Endothelial cell of umbilical vein (primary cell): ENCODE measurements around the gene PPP2CA.
"Not testable (repeated sequence)": the region's sequence is repeated elsewhere in the genome, so short reads cannot be mapped to it uniquely, and the experiment has no call there.

ENCODE experiments used
- EZH2 ChIP-seq: IDR thresholded peaks from 2 replicates; pipeline ENCODE4 v1.6.1; 2012; ENCODE audit warnings: borderline replicate concordance, low read depth, mild to moderate bottlenecking, moderate library complexity, low read length, inconsistent platforms; ENCODE audit not compliant: severe bottlenecking
- GATA2 ChIP-seq: IDR thresholded peaks from 2 replicates; pipeline ENCODE4 v1.7.0; 2011; ENCODE audit warnings: low read depth, mild to moderate bottlenecking, moderate library complexity, mixed read lengths, low read length; ENCODE audit not compliant: insufficient read length, insufficient read depth
- JUN ChIP-seq: IDR thresholded peaks from 2 replicates; pipeline ENCODE4 v1.6.1; 2011; ENCODE audit warnings: borderline replicate concordance, low read depth; ENCODE audit not compliant: insufficient read length, insufficient read depth
- MAX ChIP-seq: IDR thresholded peaks from 2 replicates; pipeline ENCODE4 v1.6.1; 2011; ENCODE audit not compliant: insufficient read depth, insufficient read length
- MYC ChIP-seq: IDR thresholded peaks from one replicate; pipeline ENCODE4 v1.6.1; 2011; ENCODE audit warnings: mild to moderate bottlenecking, low read depth, low read length
- POLR2A ChIP-seq: IDR thresholded peaks from 2 replicates; pipeline ENCODE4 v1.6.1; 2012; ENCODE audit warnings: low read depth, mild to moderate bottlenecking, control low read depth, low read length
- POLR2AphosphoS5 ChIP-seq: IDR thresholded peaks from 2 replicates; pipeline ENCODE4 v1.6.1; 2012; ENCODE audit warnings: low read depth, mild to moderate bottlenecking, control low read depth, low read length, moderate library complexity; ENCODE audit not compliant: insufficient read depth
- TF ChIP-seq, protein P1 (sequence below), 2 donors: IDR thresholded peaks; 1 replicate in 1 of 2; 2 replicates in 1 of 2; pipeline ENCODE4 v1.5.1; 2011; ENCODE audit warnings: low read length in 2 of 2, mild to moderate bottlenecking in 2 of 2, moderate library complexity in 2 of 2, control low read depth in 1 of 2, inconsistent platforms in 1 of 2, low read depth in 1 of 2; ENCODE audit not compliant: insufficient read depth in 1 of 2; ENCODE audit errors: extremely low read depth in 1 of 2

- TF ChIP-seq, protein P1, sequence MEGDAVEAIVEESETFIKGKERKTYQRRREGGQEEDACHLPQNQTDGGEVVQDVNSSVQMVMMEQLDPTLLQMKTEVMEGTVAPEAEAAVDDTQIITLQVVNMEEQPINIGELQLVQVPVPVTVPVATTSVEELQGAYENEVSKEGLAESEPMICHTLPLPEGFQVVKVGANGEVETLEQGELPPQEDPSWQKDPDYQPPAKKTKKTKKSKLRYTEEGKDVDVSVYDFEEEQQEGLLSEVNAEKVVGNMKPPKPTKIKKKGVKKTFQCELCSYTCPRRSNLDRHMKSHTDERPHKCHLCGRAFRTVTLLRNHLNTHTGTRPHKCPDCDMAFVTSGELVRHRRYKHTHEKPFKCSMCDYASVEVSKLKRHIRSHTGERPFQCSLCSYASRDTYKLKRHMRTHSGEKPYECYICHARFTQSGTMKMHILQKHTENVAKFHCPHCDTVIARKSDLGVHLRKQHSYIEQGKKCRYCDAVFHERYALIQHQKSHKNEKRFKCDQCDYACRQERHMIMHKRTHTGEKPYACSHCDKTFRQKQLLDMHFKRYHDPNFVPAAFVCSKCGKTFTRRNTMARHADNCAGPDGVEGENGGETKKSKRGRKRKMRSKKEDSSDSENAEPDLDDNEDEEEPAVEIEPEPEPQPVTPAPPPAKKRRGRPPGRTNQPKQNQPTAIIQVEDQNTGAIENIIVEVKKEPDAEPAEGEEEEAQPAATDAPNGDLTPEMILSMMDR (IDR thresholded peaks at IDR 0.05; ENCODE audit: extremely low read depth in 1 of 2, insufficient read depth in 1 of 2, low read depth in 1 of 2, low read length in 2 of 2) = not testable (repeated sequence)
- TF ChIP-seq POLR2A, EZH2, POLR2AphosphoS5, MYC, JUN, MAX, GATA2: not testable (repeated sequence)
These were observed 73.6 kb downstream of the PPP2CA start for GRCh38 chr5:134152173-134152832.
